GM18502 (cell line): ENCODE data around the gene SULT1A3.
A peak's percentile ranks its signal among the peaks of the same experiment; 100 is the strongest.
"Not testable (repeated sequence)": the region's sequence is repeated elsewhere in the genome, so short reads cannot be mapped to it uniquely, and the experiment has no call there.

ENCODE experiments used
- ATAC-seq: cut with Tn5 transposase; IDR thresholded peaks from one replicate; pipeline ENCODE4 v1.9.1; 2021; ENCODE audit warnings: mild to moderate bottlenecking; ENCODE audit not compliant: unreplicated experiment, poor library complexity

The SULT1A3 gene

GRCh38 chr16:30186444-30186781, 12.6 kb upstream of the SULT1A3 start:
- no peak for ATAC-seq

DNA sequence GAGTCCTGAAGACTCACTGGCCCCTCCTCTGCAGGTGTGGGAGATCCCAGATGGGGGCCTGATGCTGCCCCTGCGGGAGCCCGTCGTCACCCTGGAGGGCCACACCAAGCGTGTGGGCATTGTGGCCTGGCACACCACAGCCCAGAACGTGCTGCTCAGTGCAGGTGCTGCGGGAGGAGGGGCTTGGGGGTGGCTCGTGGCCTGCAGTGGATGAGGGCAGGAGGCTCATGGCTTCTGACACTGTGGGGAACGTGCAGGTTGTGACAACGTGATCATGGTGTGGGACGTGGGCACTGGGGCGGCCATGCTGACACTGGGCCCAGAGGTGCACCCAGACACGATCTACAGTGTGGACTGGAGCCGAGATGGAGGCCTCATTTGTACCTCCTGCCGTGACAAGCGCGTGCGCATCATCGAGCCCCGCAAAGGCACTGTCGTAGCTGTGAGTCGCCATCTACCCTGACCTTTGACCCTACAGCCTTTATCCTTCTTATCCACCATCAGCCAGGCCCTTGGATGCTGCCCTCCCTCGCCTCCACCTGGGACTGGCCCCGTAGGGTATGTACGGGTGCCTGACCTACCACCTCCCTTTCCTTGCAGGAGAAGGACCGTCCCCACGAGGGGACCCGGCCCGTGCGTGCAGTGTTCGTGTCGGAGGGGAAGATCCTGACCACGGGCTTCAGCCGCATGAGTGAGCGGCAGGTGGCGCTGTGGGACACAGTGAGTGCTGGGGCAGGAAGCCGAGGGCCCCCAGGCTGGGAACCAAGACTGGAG, 12.1 kb upstream of the SULT1A3 start:
- ATAC-seq = no peak

- no peak for ATAC-seq
Measured at GRCh38 chr16:30187556-30187865, 11.5 kb upstream of the SULT1A3 start.

DNA sequence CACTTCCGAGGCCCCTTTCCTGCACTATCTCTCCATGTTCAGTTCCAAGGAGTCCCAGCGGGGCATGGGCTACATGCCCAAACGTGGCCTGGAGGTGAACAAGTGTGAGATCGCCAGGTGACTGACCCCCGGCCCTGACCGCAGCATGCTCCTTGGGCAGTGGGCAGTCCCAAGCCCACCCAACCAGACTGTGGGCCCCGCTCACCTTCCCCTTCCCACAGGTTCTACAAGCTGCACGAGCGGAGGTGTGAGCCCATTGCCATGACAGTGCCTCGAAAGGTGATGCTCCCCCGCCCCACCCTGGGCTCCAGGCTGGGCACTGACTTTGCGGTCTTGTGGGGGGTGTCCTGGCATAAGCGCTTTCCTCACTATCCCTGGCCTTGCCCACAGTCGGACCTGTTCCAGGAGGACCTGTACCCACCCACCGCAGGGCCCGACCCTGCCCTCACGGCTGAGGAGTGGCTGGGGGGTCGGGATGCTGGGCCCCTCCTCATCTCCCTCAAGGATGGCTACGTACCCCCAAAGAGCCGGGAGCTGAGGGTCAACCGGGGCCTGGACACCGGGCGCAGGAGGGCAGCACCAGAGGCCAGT, 11.0 kb upstream of the SULT1A3 start:
- ATAC-seq = no peak

DNA sequence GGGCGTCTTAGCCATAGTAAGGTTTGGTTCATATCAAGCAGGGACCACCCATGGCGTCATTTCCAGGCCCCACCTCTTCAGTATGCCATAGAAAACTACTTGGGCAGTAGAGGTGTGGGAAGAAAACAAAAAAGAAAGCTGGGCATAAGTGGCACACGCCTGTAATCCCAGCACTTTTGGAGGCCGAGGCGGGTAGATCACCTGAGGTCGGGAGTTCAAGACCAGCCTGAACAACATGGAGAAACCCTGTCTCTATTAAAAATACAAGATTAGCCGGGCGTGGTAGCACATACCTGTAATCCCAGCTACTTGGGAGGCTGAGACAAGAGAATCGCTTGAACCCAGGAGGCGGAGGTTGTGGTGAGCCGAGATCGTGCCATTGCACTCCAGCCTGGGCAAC, 7.9 kb upstream of the SULT1A3 start:
- not testable (repeated sequence) for ATAC-seq

GRCh38 chr16:30193098-30193497, 6.0 kb upstream of the SULT1A3 start:
- ATAC-seq = peak; percentile 16

DNA sequence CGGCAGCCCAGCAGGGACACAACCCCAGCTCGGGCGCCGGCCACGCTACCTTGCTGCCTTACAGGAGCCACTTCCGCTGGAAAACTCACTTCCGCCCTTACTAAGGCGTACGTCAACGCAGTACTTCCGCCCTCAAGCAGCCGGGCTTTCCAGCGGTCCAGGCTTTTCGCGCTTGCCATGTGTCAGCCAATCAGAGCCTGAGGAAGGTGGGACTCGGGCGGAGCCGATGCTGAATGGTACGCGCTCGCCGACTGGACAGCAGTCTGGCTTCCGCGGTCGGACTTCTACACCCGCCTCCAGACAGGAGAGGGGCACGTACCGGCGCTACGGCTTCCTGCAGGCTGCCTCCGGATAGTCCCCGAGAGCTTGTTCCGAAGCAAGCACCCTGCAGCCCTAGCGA, 5.4 kb upstream of the SULT1A3 start, which contains the start of the genes BOLA2B and SLX1A:
Gene BOLA2B (minus strand): TSS at position 52 of the 400 bp plus-strand sequence. CDS start 71 bp downstream, outside the sequence.
Gene SLX1A (plus strand): TSS at position 261 of the 400 bp plus-strand sequence. CDS start 210 bp downstream, outside the sequence.
- peak; percentile 87 for ATAC-seq

DNA sequence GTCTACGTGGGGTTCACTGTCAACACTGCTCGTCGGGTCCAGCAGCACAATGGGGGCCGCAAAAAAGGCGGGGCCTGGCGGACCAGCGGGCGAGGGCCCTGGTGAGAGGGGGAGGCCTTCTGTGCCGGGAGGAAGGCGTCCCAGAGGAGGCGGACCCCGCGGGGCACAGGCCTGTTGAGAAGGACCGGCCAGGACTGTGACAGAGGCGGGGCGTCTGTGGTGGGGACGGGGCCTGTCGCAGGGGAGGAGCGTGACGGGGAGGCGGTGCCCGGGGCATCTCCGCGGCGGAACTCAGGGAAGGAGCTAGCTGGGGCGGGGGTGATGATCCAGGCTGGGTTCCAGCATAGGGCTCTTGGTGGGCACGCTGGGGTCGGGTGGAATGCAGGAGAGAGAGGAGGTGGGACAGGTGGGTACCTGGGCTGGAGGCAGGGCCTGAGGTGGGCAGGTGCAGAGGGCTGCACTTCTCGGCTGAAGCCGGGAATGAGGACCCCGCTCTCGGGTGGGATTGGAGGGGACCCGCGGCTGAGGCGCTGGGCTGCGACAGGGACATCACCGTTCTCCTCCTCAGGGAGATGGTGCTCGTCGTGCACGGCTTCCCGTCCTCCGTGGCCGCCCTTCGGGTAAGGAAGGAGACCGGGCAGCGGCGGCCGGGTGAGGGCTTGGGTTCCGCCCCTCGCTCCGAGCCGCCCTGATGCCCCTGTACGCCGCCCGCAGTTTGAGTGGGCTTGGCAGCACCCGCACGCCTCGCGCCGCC, 4.7 kb upstream of the SULT1A3 start:
- ATAC-seq = peak; percentile 60

DNA sequence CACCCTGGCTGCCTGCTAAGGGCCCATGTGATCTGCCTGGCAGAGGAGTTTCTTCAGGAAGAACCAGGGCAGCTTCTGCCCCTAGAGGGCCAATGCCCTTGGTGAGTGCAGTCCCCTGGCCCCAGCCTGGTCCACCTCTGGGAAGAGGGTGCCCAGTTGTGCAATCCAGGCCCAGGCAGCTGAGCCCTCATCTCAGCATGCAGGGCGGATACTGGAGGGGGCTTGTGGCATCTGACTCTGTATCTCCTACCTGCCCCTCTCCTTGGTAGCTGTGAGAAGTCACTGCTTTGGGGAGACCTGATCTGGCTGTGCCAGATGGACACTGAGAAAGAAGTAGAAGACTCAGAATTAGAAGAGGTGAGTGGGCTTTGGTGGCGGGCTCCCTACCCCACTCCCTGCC, 2.1 kb upstream of the SULT1A3 start:
- not testable (repeated sequence) for ATAC-seq

DNA sequence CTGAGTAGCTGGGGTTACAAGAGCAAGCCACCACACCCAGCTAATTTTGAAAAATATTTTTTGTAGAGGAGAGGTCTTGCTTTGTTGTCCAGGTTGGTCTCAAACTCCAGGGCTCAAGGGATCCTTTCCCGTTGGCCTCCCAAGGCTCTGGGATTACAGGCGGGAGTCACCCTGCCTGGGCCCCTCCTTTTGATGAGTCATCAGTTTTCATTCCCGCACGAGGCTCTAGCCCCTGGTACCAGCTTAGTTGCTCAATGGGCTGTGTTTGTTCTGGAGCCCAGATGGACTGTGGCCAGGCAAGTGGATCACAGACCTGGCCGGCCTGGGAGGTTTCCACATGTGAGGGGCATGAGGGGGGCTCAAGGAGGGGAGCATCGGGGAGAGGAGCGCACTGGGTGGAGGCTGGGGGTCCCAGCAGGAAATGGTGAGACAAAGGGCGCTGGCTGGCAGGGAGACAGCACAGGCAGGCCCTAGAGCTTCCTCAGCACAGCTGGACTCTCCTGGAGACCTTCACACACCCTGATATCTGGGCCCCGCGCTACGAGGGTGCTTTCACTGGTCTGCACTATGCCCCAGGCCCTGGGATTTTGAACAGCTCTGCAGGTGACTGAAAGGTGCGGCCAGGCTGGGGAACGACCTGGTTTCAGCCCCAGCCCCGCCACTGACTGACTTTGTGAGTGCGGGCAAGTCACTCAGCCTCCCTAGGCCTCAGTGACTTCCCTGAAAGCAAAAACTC, 721 bp downstream of the SULT1A3 start:
- not testable (repeated sequence) for ATAC-seq

DNA sequence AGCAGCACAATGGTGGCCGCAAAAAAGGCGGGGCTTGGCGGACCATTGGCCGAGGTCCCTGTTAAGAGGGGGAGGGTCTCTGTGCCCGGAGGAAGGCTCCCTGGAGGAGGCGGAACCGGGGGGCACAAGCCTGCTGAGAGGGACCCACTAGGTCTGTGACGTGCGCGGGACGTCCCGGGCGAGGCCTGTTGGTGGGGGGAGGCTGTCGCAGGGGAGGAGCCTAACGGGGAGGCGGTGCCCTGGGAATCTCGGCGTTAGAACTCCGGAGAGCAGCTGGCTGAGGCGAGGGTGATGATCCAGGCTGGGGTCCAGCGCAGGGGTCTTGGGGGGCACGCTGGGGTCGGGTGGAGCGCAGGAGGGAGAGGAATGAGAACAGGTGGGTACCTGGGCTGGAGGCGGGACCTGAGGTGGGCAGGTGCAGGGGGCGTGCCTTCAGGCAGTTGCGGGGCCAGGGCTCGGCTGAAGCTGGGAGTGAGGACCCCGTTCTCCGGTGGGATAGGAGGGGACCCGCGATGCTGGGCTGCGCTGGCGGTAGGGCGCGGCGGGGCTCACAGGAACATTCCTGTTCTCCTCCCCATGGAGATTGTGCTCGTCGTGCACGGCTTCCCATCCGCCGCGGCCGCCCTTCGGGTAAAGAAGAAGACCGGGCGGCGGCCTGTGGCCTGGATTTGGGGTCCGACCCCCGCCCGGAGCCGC, 6.6 kb downstream of the SULT1A3 start:
- ATAC-seq = not testable (repeated sequence)

DNA sequence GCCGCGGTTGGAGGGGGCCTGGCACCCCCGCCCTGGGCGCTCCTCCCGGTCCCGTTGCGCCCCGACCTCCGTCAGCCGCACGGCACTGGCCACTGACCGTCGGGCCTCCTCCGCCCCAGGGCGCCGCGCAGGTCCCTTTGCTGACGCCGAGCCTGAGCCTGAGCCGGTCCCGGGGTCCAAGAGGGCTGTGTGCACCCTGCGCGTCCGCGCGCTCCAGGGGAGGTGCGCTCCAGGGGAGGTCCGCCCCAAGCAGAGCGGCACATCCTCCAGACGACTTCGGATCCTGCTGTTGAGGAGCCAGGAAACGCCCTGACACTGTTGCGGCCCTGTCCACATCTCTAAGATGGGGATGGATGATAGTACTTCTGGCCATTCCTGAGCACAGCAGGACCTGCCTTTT, 7.2 kb downstream of the SULT1A3 start:
- not testable (repeated sequence) for ATAC-seq

DNA sequence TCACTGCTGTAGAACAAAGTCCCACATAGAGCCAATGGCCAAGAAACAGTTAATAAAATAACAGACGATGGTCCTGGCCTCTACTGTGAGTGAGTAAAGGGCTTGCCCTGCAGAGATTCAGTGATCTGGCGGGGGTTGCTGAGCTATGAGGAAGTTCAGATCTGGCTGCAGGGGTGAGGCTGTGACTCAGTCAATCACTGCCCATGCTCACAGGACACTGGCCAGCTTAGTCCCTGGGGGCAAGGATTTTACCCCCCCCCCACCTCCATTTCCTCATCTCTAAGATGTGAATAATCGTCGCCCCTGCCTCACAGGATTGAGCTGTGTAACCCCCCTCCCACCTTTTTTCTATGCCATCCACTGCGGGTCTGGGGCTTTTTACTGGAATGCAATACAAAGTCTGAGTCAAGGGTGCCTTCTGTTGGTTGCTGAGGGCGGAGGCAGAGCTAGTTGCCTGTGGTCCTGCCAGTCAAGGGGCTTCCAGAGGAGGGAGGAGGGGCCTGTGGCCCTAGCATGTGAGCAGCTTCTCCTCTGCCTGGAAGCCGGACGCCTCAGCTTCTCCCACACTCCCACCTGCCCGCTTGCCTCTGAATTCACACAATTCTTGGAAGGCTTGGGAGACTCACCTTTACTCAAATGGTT, 8.1 kb downstream of the SULT1A3 start:
- not testable (repeated sequence) for ATAC-seq

- ATAC-seq = not testable (repeated sequence)
Measured at GRCh38 chr16:30209032-30209431, 10.0 kb downstream of the SULT1A3 start.

- ATAC-seq = not testable (repeated sequence)
Measured at GRCh38 chr16:30211414-30211813, 12.4 kb downstream of the SULT1A3 start.

GRCh38 chr16:30217082-30217481, 18.0 kb downstream of the SULT1A3 start:
- not testable (repeated sequence) for ATAC-seq

DNA sequence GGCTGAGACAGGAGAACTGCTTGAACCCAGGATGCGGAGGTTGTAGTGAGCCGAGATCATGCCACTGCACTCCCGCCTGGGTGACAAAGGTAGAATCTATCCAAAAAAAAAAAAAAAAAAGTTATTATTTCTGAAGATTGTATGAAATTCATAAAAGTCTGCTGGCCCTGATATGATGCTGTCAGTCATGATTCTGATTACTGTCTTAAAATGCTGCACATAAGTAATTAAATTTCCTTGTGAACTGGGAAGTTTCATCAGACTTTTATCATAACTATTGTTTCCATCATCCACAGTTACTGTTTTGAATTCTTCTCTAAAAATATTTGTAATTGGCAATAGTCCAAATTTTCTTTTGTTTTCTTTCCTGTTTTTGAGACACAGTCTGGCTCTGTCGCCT, 49.3 kb downstream of the SULT1A3 start, which contains the start of gene NPIPB13:
Gene NPIPB13 (minus strand): TSS at position 101 of the 400 bp plus-strand sequence. CDS start 2,906 bp downstream, outside the sequence.
- not testable (repeated sequence) for ATAC-seq
